HL-60/S4 treated with phorbol 12-myristate 13-acetate at 8.2 ng/mL for 4 days and 3 days (cell line): Measurements from ENCODE around the gene SRPK1.

Experiments
- in situ Hi-C: fragments of 300-500 bp; cut with MboI; formaldehyde crosslinking; loops from 2 replicates; pipeline ENCODE4 v1.15.0; 2022; ENCODE audit warnings: low sequenced_read_pairs

Gene SRPK1

DNA sequence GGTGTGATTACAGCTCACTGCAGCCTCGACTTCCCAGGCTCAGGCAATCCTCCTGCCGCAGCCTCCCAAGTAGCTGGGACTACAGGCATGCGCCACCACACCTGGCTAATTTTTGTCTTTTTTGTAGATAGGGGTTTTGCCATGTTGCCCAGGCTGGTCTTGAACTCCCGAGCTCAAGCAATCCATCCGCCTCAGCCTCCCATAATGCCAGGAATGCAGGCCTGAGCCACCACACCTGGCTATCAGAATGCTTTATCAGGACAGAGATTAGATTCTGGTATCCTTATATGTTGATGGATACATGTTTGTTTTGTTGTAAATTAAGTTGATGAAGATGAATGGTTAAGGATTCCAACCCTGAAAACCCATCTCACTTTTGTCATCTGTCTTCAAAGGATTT is 91.6 kb downstream of the SRPK1 start:
- in situ Hi-C loops, result no loop called here

DNA sequence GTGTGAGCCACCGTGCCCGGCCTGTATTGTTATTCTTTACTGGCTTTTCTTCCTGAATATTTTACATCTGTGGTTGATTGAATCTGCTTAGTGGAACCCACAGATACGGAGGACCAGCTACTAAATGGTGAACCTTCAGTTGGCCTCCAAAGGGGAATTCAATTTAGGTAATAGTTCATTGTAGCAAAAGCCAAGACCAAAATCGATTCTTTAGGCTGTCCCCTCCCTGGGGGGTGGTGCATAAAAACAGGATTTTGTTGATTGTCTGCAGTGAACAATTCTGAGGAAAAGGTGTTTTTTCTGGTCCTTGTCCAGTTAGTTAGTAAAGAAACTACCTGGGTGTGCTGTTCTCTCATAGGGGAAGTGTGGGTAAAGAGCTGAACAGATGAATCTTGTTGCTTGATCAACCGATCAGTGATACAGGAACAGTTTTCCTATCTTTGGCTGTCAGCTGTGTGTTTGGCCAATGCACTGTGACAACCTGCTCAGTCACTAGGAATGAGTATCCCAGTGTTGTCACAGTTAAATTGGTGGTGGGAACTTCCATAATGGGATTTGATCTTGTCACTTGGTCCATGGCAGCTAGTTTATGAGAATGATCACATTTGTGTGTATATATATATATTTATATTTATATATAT is 96.2 kb downstream of the SRPK1 start:
- in situ Hi-C loops, result no loop called here

DNA sequence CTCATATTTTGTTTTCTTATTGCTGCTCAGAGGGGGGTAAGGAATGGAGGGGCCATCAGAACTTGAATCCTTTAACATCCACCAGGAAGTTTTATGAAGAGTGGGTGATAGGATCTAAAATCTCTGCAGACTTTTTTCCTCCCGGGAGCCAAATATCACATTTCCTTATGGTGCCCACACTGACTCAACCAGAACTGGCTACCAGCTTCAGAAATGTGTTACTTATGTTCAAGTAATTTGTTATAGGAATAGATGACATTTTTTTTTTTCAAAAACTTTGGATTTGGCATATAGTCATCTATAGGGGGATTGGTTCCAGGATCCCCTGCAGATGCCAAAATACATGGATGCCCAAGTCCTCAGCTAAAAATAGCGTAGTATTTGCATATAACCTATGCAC is 97.3 kb downstream of the SRPK1 start:
- in situ Hi-C loops, result no loop called here

DNA sequence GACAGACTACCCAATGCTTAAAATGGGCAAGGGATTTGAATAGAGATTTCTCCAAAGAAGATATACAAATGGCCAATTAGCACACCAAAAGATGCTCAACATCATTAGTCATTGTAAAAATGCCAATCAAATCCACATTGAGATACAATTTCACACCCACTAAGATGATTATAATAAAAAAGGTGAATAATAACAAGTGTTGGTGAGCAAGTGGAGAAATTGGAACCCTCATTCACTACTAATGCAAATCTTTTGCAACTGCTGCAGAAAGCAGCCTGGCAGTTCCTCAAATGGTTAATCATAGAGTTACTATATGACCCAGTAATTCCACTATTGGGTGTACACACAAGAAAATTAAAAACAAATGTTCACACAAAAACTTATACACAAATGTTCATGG is 103.4 kb downstream of the SRPK1 start:
- in situ Hi-C loops, result no loop called here

DNA sequence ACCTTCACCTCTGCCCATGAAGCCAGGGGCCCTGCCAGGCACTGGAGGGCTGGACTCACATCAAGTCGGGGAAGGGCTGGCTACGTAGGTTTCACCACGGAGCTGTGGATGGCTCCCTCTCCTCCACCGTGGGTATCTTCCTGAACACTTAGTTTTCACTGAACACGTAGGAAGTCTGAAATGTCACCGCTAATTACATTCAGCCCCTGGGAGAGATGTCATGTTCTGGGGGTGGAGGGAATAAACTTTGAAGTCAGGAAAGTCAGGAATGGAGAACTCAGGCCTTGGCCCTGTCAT is 109.3 kb downstream of the SRPK1 start:
- in situ Hi-C loops, result no loop called here

DNA sequence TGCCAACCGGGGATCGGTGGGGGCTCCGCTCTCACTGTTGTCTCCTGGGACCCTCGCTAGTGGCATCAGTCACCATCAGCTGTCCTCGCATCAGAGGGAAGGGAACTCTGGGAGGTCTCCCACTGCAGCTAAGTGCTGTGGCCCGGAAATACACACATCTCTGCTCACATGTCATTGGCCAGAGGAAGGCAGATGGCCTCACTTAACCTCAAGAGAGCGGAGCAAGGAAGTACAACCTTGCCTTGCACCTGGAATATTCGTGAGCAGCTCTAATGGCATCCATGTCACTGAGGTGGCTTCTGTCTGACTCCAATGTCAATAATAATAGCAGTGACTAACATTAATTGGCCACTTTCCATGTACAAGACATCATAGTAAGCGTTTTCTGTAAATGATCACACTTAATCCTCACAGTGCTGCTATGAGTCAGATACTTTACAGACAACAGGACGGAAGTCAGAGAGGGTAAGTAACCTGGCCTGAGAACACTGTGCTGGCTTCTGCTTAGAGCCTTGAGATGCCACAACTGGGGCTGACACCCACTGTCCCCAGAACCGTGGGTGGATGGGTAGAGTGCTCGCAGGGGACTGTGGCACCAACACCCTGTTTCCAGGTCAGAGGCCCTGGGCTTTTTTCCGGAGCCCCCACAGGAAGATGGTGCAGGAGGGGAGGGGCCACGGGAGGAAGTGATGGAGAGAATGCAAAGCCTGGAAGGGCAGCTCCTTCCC is 109.8 kb downstream of the SRPK1 start:
- in situ Hi-C loops, result no loop called here

DNA sequence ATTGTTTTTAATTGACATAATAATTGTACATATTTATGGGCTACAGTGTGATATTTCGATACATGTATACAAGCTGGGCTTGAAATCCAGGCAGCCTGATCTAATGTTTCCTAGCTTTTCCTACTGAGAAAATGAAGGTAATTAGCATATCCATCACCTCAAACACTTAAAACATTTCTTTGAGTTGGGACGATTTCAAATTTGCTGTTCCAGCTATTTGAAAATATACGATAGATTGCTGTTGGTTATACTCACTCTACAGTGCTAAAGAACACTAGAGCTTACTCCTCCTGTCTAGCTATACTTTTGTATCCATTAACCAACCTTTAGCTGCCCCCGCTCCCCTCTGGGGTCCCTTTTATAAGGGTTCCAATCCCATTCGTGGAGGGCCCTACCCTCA is 111.1 kb downstream of the SRPK1 start:
- in situ Hi-C loops, result no loop called here

DNA sequence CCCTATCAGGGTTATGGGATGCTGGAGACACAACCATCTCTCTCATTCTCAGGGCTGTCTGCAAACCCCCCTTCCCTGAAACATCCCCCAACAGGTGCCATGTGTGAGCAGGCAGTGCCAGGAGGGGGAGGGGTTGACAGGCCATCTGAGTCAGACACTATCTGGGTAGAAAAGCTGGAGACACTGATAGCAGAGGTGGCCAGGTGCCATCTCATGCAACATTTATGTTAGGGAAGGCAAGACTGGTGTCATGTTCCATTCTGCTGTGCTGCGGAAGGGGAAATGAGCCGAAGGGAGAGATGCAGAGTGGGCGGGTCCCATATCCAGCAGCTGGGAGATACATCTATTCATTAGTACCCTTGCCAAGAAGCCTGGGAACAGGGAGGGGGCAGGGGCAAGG is 112.2 kb downstream of the SRPK1 start:
- in situ Hi-C loops, result no loop called here

DNA sequence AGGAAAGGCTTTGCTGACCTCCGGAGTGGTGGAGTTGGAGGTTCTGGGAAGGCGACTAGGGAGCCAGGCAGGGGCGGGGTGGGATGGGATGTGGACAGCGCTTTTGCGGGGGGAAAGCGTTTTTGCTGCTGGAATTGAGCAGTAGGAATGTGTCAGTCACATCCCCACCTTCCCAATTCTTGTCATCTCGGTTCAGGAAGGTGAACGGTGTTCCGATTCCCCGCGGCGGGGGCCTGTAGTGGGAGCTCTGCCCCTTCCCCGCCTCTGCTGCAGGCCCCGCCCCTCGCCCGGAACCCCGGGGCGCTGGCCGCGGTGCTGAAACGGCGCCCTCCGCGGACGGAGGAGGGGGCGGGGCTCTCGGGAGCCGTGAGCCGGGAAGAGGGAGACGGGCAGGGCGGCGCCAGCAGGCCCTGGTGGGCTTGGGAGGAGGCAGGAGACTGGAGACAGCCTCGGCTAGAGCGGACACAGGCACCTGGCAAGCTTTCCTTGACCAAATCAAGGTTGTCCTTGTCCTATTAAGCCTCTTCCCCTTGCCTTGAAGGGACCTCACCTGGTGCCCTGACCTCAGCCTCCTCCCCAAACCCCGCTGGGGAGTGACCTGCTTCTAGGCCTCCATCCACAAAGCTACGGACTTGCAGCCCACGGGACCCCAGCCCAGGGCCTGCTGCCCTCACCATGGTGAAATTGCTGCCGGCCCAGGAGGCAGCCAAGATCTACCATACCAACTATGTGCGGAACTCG is 115.7 kb downstream of the SRPK1 start, which contains the start of gene LHFPL5:
TSS of gene LHFPL5 (plus strand) at position 357 of the 741 bp plus-strand sequence. CDS start at position 676, 319 bp downstream.
- in situ Hi-C loops, result no loop called here

DNA sequence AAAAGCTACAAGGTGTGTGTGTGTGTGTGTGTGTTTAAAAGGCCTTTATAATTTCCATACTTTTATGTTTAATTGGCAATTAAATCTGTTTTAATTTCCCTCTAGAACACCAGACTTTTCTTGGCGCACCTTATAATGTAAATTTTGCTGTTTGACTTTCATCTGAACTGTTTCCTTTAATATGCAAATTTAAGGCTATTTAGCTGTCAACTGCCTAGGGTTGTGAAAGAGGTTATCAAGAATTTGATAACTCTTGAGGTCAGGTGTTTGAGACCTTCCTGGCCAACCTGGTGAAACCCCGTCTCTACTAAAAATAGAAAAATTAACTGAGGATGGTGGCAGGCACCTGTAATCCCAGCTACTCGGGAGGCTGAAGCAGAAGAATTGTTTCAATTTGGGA is 119.8 kb downstream of the SRPK1 start:
- in situ Hi-C loops, result no loop called here

DNA sequence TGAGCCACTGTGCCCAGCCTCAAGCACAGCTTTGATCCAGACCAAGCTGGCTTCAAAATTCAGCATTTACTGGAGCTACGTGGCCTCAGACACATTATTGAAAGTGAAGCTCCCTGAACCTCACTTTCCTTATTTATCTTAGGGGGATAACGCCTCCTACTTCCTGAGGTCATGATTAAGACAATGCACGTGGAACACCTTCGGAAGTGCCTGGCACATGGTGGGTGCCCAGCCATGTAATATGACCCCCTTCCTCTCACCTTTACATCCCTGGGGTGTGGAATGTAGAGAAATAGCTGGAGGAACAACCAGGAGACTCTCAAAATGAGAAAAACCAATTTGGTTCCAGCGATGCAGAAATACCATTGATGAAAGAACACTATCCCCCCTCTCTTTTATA is 122.2 kb downstream of the SRPK1 start:
- in situ Hi-C loops, result no loop called here

DNA sequence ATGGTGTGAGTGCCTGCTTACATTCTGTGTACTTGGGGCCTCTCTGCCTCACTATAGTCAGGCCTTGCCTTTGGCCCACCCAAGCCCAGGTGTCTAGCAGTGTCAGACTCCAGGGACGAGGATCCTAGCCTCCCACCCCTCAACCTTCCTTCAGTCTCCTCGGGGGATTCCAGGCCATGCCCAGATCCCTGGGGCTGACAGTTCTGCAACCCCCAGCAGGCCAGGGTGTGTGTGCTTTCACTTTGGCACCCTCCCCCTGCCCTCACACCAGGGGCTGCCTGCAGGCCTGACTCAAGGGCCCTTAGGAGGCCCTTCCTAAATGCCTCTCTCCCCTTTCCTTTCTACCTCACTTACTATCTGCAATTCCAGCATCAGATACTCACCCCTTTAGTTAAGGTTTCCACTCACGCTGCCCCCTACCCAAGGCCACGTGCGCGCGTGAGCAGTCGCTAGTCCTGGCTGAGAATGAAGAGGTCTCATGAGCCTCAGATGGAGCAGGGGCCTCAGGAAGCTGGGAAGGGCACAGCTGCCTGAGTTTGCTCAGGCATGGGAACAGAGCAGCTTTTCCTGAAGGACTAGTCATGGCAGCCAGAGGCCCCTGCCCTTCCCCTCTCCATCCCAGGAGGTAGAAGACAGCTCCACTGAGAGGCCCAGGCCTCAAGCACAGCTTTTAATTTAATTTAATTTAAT is 122.9 kb downstream of the SRPK1 start:
- in situ Hi-C loops, result no loop called here

DNA sequence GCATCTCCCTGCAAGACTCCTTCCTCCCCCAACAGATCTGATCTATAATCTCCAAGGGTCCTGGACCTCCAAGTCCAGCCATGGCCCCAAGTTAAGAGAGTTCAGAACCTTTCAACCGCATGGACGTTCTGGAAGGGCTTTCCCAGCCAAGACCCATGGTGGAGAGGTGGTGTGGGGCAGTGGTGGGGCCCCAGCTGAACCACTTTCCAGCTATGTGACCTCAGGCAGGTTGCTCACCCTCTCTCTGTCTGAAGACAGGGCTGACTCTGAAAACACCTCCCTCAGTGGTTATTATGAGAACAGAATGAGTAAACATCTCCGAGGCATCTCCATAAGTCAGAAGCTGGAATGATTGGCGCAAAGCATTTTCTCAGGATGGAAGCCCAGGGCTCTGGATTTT is 124.7 kb downstream of the SRPK1 start:
- in situ Hi-C loops, result no loop called here

DNA sequence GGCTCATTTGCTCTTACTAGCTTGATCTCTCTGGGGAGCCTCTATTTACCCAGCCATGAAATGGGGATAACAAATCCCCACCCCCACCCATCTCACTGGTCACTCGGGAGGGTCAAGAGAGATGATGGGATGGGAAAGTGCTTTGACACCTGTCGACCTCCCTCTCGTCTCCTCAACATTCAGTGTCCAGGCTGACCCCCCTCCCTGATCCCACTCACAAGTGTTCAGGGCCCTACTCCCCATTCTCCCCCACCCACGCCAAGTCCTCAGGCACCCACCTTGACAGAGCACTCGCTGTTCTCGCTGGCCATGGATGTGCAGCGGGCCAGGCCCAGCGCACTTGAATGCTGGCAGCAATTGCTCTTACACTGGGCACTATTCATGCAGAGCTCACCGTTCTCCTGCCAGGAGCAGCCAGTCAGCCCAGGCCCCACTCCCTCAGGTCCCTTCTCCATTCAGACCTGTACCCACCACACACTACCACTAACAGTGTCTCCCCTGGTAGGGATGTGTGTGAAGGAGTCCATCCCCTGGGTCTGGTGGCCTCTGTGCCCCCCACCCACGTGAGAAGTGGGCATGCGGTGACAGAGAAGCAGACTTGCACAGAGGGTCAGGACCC is 125.3 kb downstream of the SRPK1 start:
- in situ Hi-C loops, result no loop called here

DNA sequence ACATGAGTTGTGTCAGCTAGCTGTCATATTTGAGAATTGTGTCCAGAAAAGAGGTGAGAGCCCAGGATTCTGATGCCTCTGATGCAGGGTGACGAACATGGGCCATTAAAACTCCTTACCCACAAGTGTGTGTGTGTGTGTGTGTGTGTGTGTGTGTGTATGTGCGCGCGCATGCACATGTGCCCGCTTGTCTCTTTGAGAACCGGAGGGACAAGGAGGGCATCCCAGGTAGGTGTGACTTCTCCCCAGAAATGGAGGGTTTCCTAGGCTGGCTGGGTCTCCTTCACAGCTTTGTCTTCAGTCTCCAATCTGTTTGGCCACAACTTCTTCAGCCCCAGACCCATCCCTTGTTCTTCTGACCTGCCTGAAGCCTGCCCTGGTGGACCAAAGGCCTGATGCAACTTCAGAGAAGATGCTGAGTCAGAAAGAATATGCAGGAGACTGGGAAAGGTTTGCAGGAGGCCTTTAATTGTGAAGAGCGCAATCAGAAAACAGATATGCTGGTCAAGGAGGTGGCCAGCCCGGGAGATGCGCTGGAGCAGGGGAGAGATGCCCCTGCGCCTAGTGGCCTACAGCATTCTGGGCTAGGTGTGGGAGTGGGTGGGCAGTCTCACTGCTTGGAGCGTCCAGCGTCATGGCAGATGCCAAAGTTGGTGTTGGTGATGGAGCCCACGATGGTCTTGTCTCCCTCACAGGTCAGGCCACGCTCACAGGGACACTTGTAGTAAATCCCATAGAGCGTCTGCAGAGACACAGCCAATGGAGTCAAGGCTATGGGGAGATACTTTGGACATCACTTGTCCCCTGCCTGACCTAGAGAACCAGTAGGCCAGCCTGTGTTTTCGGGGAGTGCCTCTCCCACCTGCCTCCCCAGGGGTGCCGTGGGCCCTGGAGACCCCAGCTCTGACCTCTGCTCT is 126.1 kb downstream of the SRPK1 start:
- in situ Hi-C loops, result no loop called here

DNA sequence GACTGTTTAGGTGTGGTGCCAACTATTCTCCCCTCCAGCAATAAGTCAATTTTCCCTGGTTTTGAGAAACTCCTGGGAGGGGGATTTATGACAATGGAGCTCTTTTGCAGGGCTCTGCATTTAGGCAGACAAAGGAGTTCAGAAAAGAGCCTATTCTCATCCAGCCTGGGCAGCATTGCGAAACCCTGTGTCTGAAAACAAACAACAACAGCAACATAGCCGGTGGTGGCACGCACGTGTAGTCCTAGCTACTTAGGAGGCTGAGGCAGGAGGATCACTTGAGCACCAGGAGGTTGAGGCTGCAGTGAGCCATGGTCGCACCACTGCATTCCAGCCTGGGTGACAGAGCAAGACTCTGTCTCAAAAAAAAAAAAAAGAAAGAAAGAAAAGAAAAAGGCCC is 130.2 kb downstream of the SRPK1 start:
- in situ Hi-C loops, result no loop called here

DNA sequence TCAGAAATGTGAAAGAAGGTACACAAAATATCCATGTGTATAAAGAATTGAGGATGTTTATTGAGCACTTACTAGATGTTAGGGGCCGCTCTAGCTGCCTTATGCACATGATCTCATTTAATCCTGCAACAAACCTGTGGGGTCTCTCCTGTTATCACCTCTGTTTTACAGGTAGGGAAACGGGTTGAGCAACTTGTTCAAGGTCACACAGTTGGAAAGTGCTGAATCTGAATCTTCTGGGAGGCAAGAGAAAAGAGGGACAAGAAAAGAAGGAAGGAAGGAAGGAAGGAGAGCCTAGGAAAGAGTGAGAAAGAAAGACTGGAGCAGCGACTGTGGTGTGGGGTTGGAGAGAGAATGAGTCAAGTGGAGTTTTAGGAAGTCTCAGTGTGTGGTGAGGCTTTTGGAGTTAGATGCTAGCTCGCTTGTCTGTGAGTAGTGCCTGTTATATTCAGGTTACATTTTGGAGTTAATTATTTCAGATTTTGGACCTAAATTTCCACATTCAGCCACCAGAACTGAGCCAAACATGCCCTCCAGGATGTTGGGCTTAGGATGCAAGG is 132.4 kb downstream of the SRPK1 start:
- in situ Hi-C loops, result no loop called here

DNA sequence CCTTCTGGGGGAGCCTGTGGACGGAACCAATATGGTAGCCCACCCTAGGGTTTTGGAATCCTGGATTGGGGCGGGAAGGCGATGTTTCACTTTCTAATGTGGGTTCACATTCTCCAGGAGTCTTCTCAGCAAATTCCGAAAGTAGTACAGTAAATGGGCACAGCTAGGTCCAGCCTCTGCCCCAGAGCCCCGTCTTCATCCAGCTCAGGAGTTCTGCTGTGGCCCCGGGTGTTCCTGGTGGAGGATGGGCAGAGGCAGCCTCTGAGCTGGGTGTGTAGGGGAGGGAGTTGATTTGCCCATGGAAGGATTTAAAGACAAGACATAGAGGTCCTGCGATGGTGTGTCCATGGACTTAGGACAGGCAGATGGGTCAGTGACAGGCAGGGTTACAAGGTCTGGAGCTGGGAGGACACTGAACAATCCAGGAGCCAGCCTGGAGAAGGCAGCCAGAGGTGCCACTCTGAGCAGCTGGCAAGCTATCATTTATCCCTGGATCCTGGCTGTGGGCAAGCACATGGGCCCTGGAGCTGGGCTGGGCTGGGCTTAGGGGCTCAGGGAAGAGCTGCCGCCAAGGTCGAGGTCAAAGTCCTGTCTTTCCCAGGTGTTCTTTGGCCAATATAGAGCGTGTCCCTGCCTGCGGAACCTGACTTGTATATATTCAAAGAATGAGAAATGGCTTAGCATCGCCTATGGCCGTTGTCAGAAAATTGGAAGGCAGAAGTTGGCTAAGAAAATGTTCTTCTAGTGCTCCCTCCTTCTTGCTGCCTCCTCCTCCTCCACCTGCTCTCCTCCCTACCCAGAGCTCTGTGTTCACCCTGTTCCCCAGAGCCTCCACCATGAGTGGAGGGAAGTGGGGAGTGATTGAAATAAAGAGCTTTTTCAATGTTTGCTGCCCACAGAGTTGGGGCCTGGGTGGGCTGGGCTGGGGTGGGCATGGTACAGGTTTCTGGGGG is 133.4 kb downstream of the SRPK1 start:
- in situ Hi-C loops, result no loop called here

DNA sequence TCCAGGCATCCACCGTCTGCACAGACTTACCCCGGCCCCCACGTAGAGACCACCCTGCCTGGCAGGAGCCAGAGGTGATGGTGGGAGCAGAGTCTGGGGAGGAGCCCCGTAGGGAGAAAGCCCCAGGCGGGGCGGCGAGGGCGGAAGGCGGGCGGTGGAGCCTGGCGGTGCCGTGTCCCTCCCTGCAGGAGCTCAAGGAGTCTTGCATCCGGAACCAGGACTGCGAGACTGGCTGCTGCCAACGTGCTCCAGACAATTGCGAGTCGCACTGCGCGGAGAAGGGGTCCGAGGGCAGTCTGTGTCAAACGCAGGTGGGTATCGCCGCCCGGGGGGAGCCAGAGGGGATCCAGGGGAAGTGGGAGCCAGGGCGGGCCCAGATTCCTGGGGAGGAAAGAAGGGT is 134.1 kb downstream of the SRPK1 start:
- in situ Hi-C loops, result no loop called here
